Fibroblast of upper back skin (primary cell): ENCODE data around the gene GADL1.

Experiments used
- DNase-seq: peaks from one replicate; pipeline ENCODE4 v3.0.0-alpha.2; 2013

The GADL1 gene

GRCh38 chr3:30691944-30692343, 202.5 kb downstream of the GADL1 start:
- DNase-seq = no peak

GRCh38 chr3:30691249-30691880, 203.1 kb downstream of the GADL1 start:
- no peak for DNase-seq

- no peak for DNase-seq
Observed at GRCh38 chr3:30690199-30690598, 204.3 kb downstream of the GADL1 start.

- peak; percentile 69 for DNase-seq
Observed at GRCh38 chr3:30688776-30689641, 205.5 kb downstream of the GADL1 start.

- DNase-seq = no peak
Observed at GRCh38 chr3:30687930-30688570, 206.4 kb downstream of the GADL1 start.

- no peak for DNase-seq
Observed at GRCh38 chr3:30686799-30687198, 207.7 kb downstream of the GADL1 start.

- peak; percentile 30 for DNase-seq
Observed at GRCh38 chr3:30686176-30686575, 208.3 kb downstream of the GADL1 start.

GRCh38 chr3:30685267-30685667, 209.2 kb downstream of the GADL1 start:
- peak; percentile 11 for DNase-seq

- DNase-seq = no peak
Observed at GRCh38 chr3:30684356-30684755, 210.1 kb downstream of the GADL1 start.

GRCh38 chr3:30683769-30684168, 210.7 kb downstream of the GADL1 start:
- DNase-seq = no peak

- DNase-seq = peak; percentile 15
Observed at GRCh38 chr3:30682434-30683155, 211.9 kb downstream of the GADL1 start.

- DNase-seq = no peak
Observed at GRCh38 chr3:30681649-30682211, 212.7 kb downstream of the GADL1 start.

GRCh38 chr3:30680789-30681648, 213.4 kb downstream of the GADL1 start:
- peak; percentile 86 for DNase-seq

- DNase-seq = no peak
Observed at GRCh38 chr3:30679045-30679444, 215.4 kb downstream of the GADL1 start.

- no peak for DNase-seq
Observed at GRCh38 chr3:30677347-30677685, 217.1 kb downstream of the GADL1 start.

GRCh38 chr3:30676424-30677346, 217.8 kb downstream of the GADL1 start:
- no peak for DNase-seq
